Measurements from ENCODE around the gene KRT15.

The KRT15 gene

DNA sequence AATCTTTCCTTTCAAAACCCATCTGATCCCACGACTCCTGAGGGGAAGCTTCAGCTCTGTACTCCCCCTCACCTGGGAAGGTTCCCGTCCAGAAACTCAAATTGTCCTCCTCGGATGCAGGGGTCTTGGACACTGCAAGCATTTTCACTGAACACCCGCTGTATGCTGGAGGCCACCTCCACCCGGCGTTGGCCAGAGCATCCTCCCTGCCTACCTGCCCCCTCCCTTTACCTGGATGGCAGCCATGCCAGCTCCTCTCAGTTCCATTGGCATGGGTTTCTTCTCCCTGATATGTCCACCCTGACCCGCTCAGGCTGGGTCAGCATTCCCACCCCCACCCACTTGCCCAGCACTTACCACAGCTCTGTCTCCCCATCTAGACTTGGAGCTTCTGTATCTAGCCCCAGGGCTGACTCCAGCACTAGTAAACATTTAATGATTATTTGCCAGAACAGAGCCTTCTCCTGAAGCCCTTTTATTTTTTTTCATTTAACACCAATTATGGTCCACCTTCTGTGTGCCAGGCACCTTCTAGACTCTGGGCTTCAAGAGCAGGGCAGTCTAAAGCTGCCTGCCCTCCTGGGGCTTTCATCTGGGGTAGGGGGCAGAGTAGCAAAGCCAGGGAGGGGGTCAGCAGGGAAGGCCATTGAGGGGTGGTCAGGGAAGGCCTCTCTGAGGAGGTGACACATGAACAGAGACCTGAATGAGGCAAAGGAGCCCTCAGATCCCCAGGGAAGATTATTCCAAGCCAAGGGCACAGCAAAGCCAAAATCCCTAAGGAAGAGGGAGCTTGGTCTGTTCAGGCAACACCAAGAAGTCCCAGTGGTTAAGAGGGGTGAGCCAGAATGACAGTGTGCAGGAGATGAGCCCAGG is 18.3 kb upstream of the KRT15 start:
- Histone ChIP-seq H3K36me3 (ENCODE audit: insufficient read depth) (no peaks in the 10 kb centered on the region), H3K4me2 (no peak overlapping the region), H3K9ac (no peak overlapping the region), H3K27me3 (ENCODE audit: insufficient read depth, low read depth) (no peaks in the 10 kb centered on the region; the same call in 1 of the 2 replicates), H3K79me2 (ENCODE audit: insufficient read depth, low read depth) (no peaks in the 10 kb centered on the region), H3K27ac (no peak overlapping the region), H3K4me3 (IDR thresholded peaks at IDR 0.05; ENCODE audit: insufficient read depth, low read depth, low read length) (no peak overlapping the region), H4K20me1 (ENCODE audit: insufficient read depth) (no peaks in the 10 kb centered on the region), H3K4me1 (ENCODE audit: low read depth, poor library complexity, severe bottlenecking) (no peaks in the 10 kb centered on the region), H2AFZ (ENCODE audit: low read depth) (no peak overlapping the region)
- TF ChIP-seq, protein P1, sequence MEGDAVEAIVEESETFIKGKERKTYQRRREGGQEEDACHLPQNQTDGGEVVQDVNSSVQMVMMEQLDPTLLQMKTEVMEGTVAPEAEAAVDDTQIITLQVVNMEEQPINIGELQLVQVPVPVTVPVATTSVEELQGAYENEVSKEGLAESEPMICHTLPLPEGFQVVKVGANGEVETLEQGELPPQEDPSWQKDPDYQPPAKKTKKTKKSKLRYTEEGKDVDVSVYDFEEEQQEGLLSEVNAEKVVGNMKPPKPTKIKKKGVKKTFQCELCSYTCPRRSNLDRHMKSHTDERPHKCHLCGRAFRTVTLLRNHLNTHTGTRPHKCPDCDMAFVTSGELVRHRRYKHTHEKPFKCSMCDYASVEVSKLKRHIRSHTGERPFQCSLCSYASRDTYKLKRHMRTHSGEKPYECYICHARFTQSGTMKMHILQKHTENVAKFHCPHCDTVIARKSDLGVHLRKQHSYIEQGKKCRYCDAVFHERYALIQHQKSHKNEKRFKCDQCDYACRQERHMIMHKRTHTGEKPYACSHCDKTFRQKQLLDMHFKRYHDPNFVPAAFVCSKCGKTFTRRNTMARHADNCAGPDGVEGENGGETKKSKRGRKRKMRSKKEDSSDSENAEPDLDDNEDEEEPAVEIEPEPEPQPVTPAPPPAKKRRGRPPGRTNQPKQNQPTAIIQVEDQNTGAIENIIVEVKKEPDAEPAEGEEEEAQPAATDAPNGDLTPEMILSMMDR (conservative IDR thresholded peaks at IDR 0.05; ENCODE audit: low read depth, low read length) = no peak

DNA sequence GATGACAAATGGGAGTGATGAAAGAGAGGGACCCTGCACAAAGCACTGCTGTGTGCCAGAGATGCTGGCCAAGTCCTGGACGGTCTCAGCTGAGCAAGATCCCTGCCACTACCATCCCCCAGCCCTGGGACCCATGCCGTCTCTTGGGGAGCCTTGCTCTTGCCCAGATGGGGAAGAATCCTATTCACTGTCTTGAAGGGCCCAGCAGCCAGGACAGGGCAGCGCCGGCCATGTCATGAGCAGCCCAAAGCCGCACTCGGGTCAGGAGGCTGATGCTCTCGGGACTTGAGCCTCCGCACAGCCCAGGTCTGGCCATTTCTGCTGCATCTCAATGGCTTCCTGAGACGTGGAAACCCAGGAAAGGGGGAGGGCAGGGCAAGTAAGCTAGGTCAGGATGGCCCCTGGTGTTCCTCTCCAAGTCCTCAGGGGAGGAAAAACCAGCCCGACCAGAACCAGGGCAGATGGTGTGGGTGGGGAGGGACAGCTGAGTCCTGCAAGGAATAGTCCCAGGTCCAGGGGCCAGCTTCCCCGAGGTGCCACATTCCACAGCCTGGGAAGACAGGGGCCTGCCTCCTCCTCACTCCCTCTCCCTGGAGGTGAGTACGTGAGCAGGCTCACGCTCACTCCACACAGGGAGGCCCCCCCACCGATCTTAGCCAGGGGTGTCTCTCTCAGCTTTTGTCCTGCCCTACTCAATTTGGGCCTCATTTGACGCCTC is 17.2 kb upstream of the KRT15 start:
- Histone ChIP-seq H3K36me3 (ENCODE audit: insufficient read depth) (no peaks in the 10 kb centered on the region), H3K27me3 (ENCODE audit: insufficient read depth, low read depth) (peaks cover 3% of the 10 kb centered on the region; the same call in 1 of the 2 replicates), H3K27ac (no peak overlapping the region), H2AFZ (ENCODE audit: low read depth) (no peak overlapping the region), H3K4me1 (ENCODE audit: low read depth, poor library complexity, severe bottlenecking) (no peaks in the 10 kb centered on the region), H3K4me3 (IDR thresholded peaks at IDR 0.05; ENCODE audit: insufficient read depth, low read depth, low read length) (no peak overlapping the region), H3K4me2 (no peak overlapping the region), H4K20me1 (ENCODE audit: insufficient read depth) (no peaks in the 10 kb centered on the region), H3K9ac (no peak overlapping the region), H3K79me2 (ENCODE audit: insufficient read depth, low read depth) (no peaks in the 10 kb centered on the region)
- TF ChIP-seq, protein P1 (conservative IDR thresholded peaks at IDR 0.05; ENCODE audit: low read depth, low read length) = no peak

DNA sequence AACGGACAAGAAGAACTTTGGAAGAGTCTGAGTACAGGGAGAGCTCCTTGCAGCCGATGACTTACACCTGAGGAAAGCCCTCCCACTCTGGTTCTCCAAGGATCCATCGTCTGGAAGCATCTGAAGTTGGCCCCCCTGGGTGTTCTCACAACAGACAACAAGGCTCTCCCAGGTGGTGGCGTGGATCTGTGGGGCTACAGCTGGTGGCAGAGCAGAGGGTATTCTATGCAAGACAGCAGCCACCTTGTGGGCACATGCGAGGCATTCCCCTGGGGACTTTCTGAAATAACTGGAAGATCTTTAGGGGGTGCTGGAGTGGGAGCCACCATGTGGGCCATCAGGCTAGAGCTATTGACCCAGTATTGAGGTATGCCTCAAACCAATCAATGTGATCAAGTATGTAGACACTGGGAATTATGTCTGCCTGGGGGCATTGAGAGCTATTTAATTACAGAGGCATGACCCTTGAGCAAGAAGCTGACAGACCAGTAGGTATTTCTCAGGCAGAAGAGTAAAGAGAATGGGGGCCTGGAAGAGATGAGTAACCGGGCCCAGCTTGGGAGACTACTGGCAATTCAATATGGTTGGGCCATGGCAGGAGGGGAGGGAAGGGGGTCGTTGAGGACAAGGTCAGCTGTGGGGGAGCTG is 16.3 kb upstream of the KRT15 start:
- Histone ChIP-seq H3K9ac (no peak overlapping the region), H3K27me3 (ENCODE audit: insufficient read depth, low read depth) (peaks cover 11% of the 10 kb centered on the region), H4K20me1 (ENCODE audit: insufficient read depth) (no peaks in the 10 kb centered on the region), H3K4me3 (IDR thresholded peaks at IDR 0.05; ENCODE audit: insufficient read depth, low read depth, low read length) (no peak overlapping the region), H3K4me2 (no peak overlapping the region), H3K36me3 (ENCODE audit: insufficient read depth) (no peaks in the 10 kb centered on the region), H3K27ac (no peak overlapping the region), H2AFZ (ENCODE audit: low read depth) (no peak overlapping the region), H3K79me2 (ENCODE audit: insufficient read depth, low read depth) (no peaks in the 10 kb centered on the region), H3K4me1 (ENCODE audit: low read depth, poor library complexity, severe bottlenecking) (no peaks in the 10 kb centered on the region)
- TF ChIP-seq, protein P1 (conservative IDR thresholded peaks at IDR 0.05; ENCODE audit: low read depth, low read length) = no peak

DNA sequence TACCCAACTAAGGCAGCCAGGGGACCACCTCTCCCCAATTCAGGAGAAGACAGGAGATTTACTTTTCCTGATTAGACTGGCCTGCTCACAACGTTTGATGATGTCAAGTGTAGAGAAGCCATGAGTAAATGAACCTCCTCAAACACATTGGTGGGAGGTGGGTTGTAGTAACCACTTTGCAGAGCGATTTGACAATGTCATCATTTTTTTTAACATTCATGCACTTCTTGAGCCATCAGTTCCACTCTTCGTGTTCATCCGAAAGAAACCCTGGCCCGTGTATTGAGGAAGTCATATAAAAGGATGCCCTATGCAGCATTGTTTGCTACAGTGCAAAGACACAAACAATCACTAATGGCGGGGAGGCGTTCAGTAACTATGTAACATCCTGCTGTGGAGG is 14.9 kb upstream of the KRT15 start:
- TF ChIP-seq, protein P1 (conservative IDR thresholded peaks at IDR 0.05; ENCODE audit: low read depth, low read length) = no peak
- Histone ChIP-seq H3K27ac (no peak overlapping the region), H3K4me3 (IDR thresholded peaks at IDR 0.05; ENCODE audit: insufficient read depth, low read depth, low read length) (no peak overlapping the region), H3K4me2 (no peak overlapping the region), H3K36me3 (ENCODE audit: insufficient read depth) (no peaks in the 10 kb centered on the region), H3K4me1 (ENCODE audit: low read depth, poor library complexity, severe bottlenecking) (no peaks in the 10 kb centered on the region), H3K9ac (no peak overlapping the region), H4K20me1 (ENCODE audit: insufficient read depth) (no peaks in the 10 kb centered on the region), H2AFZ (ENCODE audit: low read depth) (no peak overlapping the region), H3K79me2 (ENCODE audit: insufficient read depth, low read depth) (no peaks in the 10 kb centered on the region), H3K27me3 (ENCODE audit: insufficient read depth, low read depth) (peaks cover 23% of the 10 kb centered on the region)

Measured in KMS-11 (cell line).